OCI-LY3 (cell line): Measurements from ENCODE around the gene BCAP31.

ENCODE experiments used
- H2AFZ ChIP-seq: fragments of 200-600, 300-600 bp; shearing (Covaris generic); 2 replicates; pipeline ENCODE4 v1.6.0; 2014; ENCODE audit warnings: antibody characterized with exemption, low read depth, low read length
- H3K27ac ChIP-seq: fragments of 200-600, 300-600 bp; sonication (generic); 2 replicates; pipeline ENCODE4 v1.5.1; 2014; ENCODE audit warnings: mild to moderate bottlenecking, low read length, moderate library complexity, mixed read lengths
- H3K27me3 ChIP-seq: fragments of 200-600, 300-600 bp; sonication (generic); 2 replicates; pipeline ENCODE4 v1.6.1; 2014; ENCODE audit warnings: low read depth, low read length, mixed read lengths
- H3K36me3 ChIP-seq: fragments of 200-600, 300-600 bp; sonication (generic); replicated peaks from 2 replicates; pipeline ENCODE3; 2014; ENCODE audit warnings: low read depth, low read length, mixed read lengths
- H3K4me1 ChIP-seq: fragments of 300-600, 200-600 bp; sonication (generic); 2 replicates; pipeline ENCODE4 v1.6.1; 2014; ENCODE audit warnings: low read length, mixed read lengths
- H3K4me2 ChIP-seq: fragments of 200-600, 300-600 bp; sonication (generic); 2 replicates; pipeline ENCODE4 v1.6.1; 2014; ENCODE audit warnings: low read length, mixed read lengths
- H3K4me3 ChIP-seq: fragments of 300-600, 200-600 bp; sonication (generic); 2 replicates; pipeline ENCODE4 v1.5.1; 2014; ENCODE audit warnings: antibody characterized with exemption, mild to moderate bottlenecking, low read length, moderate library complexity
- H3K79me2 ChIP-seq: fragments of 300-600, 200-600 bp; shearing (Covaris generic); 2 replicates; pipeline ENCODE4 v1.6.1; 2014; ENCODE audit warnings: mild to moderate bottlenecking, low read length, mixed read lengths
- H3K9ac ChIP-seq: fragments of 300-600, 200-600 bp; shearing (Covaris generic); 2 replicates; pipeline ENCODE4 v1.6.0; 2014; ENCODE audit warnings: mild to moderate bottlenecking, low read length, moderate library complexity
- H3K9me3 ChIP-seq: fragments of 200-600, 300-600 bp; shearing (Covaris generic); 2 replicates; pipeline ENCODE4 v1.6.1; 2014; ENCODE audit warnings: low read length, mixed read lengths; ENCODE audit not compliant: insufficient read depth
- H4K20me1 ChIP-seq: fragments of 200-600, 300-600 bp; sonication (generic); 2 replicates; pipeline ENCODE4 v1.6.1; 2016; ENCODE audit warnings: low read length, mixed read lengths; ENCODE audit not compliant: insufficient read depth
- EZH2phosphoT487 ChIP-seq: fragments of 200-600 bp; shearing (Covaris generic); IDR thresholded peaks from 2 replicates; pipeline ENCODE4 v1.6.1; 2018; ENCODE audit warnings: antibody characterized with exemption, mixed run types, low read depth
- TF ChIP-seq, protein P1 (sequence below): fragments of 200-600, 300-600 bp; sonication (generic); IDR thresholded peaks from 2 replicates; pipeline ENCODE4 v1.5.1; 2014; ENCODE audit warnings: antibody characterized with exemption, low read length, low read depth

The BCAP31 gene

DNA sequence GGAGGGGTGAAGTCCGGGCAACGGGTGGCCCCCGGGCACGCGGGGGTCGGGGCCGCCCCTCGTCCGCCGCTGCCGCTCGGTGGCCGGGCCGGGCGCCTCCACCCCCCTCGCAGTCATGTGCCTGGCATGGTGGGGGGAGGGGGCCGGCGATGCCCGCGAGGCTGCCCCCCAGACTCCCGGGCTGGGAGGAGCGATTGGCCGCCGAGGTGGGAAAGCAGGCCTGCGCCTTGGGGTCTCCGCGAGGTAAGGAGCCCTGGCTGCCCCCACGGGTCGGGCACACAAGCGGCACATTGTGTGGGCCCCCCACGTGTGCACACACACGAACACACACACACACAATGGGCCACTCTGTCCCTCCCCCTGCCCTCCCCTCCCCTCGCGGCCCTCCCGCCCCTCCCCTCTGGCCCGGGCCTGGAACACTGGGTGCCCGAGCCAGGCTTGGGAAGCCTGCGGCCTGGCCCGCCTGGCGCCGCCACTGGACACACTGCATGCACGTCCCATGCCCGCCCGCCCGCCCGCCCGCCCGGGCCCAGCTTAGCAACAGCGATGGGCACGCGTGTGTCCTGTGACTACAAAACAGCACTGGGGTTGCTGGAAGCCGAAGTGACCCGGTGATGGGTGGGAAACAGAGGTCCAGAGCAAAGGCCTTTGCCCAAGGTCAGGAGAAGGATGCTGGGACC lies 35.1 kb downstream of the BCAP31 start:
- H3K36me3 ChIP-seq, result no peaks in the 10 kb centered on the region
- no peak overlapping the region for H3K27ac ChIP-seq
- H3K27me3 ChIP-seq, result no peaks in the 10 kb centered on the region
- H2AFZ ChIP-seq, result no peak overlapping the region
- TF ChIP-seq EZH2phosphoT487, result no peak
- TF ChIP-seq, protein P1, sequence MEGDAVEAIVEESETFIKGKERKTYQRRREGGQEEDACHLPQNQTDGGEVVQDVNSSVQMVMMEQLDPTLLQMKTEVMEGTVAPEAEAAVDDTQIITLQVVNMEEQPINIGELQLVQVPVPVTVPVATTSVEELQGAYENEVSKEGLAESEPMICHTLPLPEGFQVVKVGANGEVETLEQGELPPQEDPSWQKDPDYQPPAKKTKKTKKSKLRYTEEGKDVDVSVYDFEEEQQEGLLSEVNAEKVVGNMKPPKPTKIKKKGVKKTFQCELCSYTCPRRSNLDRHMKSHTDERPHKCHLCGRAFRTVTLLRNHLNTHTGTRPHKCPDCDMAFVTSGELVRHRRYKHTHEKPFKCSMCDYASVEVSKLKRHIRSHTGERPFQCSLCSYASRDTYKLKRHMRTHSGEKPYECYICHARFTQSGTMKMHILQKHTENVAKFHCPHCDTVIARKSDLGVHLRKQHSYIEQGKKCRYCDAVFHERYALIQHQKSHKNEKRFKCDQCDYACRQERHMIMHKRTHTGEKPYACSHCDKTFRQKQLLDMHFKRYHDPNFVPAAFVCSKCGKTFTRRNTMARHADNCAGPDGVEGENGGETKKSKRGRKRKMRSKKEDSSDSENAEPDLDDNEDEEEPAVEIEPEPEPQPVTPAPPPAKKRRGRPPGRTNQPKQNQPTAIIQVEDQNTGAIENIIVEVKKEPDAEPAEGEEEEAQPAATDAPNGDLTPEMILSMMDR, result no peak
- no peaks in the 10 kb centered on the region for H3K4me1 ChIP-seq
- no peaks in the 10 kb centered on the region for H3K79me2 ChIP-seq
- H3K4me2 ChIP-seq, result no peak overlapping the region
- no peak overlapping the region for H3K9ac ChIP-seq
- no peak overlapping the region for H3K4me3 ChIP-seq
- no peaks in the 10 kb centered on the region for H4K20me1 ChIP-seq
- no peaks in the 10 kb centered on the region for H3K9me3 ChIP-seq

DNA sequence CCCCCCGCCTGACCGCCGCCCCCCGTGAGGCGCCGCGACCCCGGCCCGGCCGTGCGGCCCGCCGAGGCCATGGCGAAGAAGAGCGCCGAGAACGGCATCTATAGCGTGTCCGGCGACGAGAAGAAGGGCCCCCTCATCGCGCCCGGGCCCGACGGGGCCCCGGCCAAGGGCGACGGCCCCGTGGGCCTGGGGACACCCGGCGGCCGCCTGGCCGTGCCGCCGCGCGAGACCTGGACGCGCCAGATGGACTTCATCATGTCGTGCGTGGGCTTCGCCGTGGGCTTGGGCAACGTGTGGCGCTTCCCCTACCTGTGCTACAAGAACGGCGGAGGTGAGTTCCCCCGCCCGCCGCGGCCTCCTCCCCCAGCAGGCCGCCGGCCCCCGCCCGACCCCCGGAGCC lies 35.7 kb downstream of the BCAP31 start:
- no peak overlapping the region for H3K9ac ChIP-seq

DNA sequence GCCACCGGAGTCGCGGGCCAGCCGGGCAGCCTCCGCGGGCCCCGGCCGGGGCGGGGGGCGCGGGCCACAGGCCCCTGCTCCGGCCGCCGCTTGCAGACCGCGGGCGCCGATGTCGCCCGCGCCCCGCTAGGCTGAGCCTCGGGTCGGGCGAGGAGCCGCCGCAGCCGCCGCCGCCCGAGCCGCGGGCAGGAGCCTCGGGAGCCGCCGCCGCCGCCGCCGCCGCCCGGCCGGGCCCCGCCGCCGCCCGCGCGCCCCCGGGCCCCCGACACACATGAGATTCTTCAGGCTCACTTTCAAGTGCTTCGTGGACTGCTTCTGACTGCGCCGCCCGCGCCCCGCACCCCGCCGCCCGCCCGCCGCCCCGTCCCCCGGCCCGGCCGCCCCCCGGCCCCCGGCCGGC lies 36.1 kb downstream of the BCAP31 start:
- no peak overlapping the region for H3K4me2 ChIP-seq
- H3K9me3 ChIP-seq, result no peaks in the 10 kb centered on the region
- no peaks in the 10 kb centered on the region for H3K27me3 ChIP-seq
- H3K9ac ChIP-seq, result no peak overlapping the region
- no peak overlapping the region for H2AFZ ChIP-seq
- H3K79me2 ChIP-seq, result no peaks in the 10 kb centered on the region
- H3K27ac ChIP-seq, result no peak overlapping the region
- no peaks in the 10 kb centered on the region for H3K36me3 ChIP-seq
- no peaks in the 10 kb centered on the region for H4K20me1 ChIP-seq
- H3K4me1 ChIP-seq, result no peaks in the 10 kb centered on the region
- no peak for TF ChIP-seq EZH2phosphoT487
- TF ChIP-seq, protein P1, result no peak
- H3K4me3 ChIP-seq, result no peak overlapping the region

More for the DNA sequence above, 35.7 kb downstream of the BCAP31 start:
- no peaks in the 10 kb centered on the region for H3K27me3 ChIP-seq
- H4K20me1 ChIP-seq, result no peaks in the 10 kb centered on the region
- no peaks in the 10 kb centered on the region for H3K79me2 ChIP-seq
- H3K4me3 ChIP-seq, result no peak overlapping the region
- TF ChIP-seq, protein P1, result no peak
- no peak for TF ChIP-seq EZH2phosphoT487
- no peak overlapping the region for H3K4me2 ChIP-seq
- H2AFZ ChIP-seq, result no peak overlapping the region
- no peaks in the 10 kb centered on the region for H3K4me1 ChIP-seq
- no peaks in the 10 kb centered on the region for H3K9me3 ChIP-seq
- H3K36me3 ChIP-seq, result no peaks in the 10 kb centered on the region
- H3K27ac ChIP-seq, result no peak overlapping the region

DNA sequence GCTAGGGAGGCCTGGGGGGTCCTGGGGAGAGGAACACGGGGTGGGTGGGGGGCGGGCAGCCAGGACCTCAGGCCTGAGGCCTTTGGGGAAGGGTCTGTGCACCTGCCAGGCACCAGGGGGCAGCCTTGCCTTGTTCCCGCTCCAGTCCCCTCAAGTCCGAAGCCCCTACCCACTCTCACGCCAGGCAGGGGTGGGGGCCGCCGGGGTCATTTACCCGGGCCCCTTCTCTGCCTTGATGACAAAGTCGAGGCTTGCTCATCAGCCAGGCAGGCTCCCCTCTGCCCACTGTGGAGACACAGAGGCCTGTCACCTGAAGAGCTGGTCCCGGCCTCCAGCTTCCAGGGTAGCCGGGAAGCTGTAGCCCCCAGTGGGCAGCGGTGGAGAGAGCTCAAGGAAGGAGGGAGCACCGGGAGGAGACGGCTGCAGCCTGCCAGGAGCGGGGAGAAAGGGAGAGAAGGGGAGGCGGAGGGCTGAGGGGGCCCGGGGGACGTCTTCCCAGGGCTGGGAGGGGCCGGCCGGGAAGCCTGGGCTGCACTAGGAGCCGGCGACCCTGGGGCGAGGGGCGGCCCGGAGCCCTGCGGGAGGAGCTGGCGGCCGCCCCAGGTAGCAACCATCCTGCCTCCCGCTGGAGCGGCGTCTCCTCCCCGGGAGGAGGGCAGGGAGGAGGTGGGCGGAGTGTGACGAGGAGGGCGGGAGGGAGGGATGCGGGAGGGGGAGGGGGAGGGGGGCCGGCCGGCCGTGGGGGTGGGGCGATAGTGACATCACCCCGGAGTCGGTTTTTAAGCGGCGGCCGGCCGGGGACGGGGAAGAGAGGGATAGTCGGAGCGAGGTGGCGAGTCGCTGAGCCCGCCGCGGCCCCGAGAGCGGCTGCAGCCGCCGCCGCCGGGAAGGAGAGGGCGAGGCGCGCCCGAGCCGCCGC lies 36.8 kb downstream of the BCAP31 start, which contains the start of gene SLC6A8:
TSS of gene SLC6A8 (plus strand) at position 806 of the 919 bp plus-strand sequence. CDS start 649 bp downstream, outside the sequence.
- peak within 1 kb of the TSS; percentile 74; the same call in 1 of the 2 replicates for H2AFZ ChIP-seq
- H3K4me2 ChIP-seq, result peak within 1 kb of the TSS; percentile 83
- H3K9me3 ChIP-seq, result no peaks in the 10 kb centered on the region
- TF ChIP-seq, protein P1, result peak; percentile 47
- no peak for TF ChIP-seq EZH2phosphoT487
- H3K9ac ChIP-seq, result peak within 1 kb of the TSS; percentile 53
- H3K4me3 ChIP-seq, result peak within 1 kb of the TSS; percentile 82
- no peaks in the 10 kb centered on the region for H3K79me2 ChIP-seq
- H3K36me3 ChIP-seq, result no peaks in the 10 kb centered on the region
- H4K20me1 ChIP-seq, result no peaks in the 10 kb centered on the region
- no peaks in the 10 kb centered on the region for H3K27me3 ChIP-seq
- no peak within 1 kb of the TSS for H3K27ac ChIP-seq
- no peaks in the 10 kb centered on the region for H3K4me1 ChIP-seq
